ENCODE measurements around the gene NEO1.

The NEO1 gene

GRCh38 chr15:73028031-73028430, 24.2 kb upstream of the NEO1 start:
- Histone ChIP-seq H3K27me3 (ENCODE audit: insufficient read depth, poor library complexity, severe bottlenecking) (peaks cover 9% of the 10 kb centered on the region), H3K4me3 (replicated peaks; ENCODE audit: insufficient read depth, low read length) (no peak overlapping the region), H3K27ac (replicated peaks) (no peak overlapping the region)
- no peak for DNase-seq (ENCODE audit: low read depth in 1 of 2, low spot score in 1 of 2)
- TF ChIP-seq CTCF (IDR thresholded peaks at IDR 0.05; ENCODE audit: insufficient read depth, low read length) (no peak), REST (IDR thresholded peaks at IDR 0.05; ENCODE audit: insufficient replicate concordance, low read depth) (no peak), POLR2AphosphoS5 (IDR thresholded peaks at IDR 0.05; ENCODE audit: low read depth) (no peak), SPI1 (IDR thresholded peaks at IDR 0.05; ENCODE audit: borderline replicate concordance, low read depth) (no peak), GABPA (IDR thresholded peaks at IDR 0.05; ENCODE audit: low read depth) (no peak)

GRCh38 chr15:73028831-73029451, 23.3 kb upstream of the NEO1 start:
- no peak for DNase-seq (ENCODE audit: low read depth in 1 of 2, low spot score in 1 of 2)
- no peak for TF ChIP-seq CTCF (IDR thresholded peaks at IDR 0.05; ENCODE audit: insufficient read depth, low read length)
- TF ChIP-seq POLR2AphosphoS5 (IDR thresholded peaks at IDR 0.05; ENCODE audit: low read depth), result no peak
- TF ChIP-seq SPI1 (IDR thresholded peaks at IDR 0.05; ENCODE audit: borderline replicate concordance, low read depth), result no peak
- no peak for TF ChIP-seq REST (IDR thresholded peaks at IDR 0.05; ENCODE audit: insufficient replicate concordance, low read depth)
- TF ChIP-seq GABPA (IDR thresholded peaks at IDR 0.05; ENCODE audit: low read depth), result no peak
- H3K27ac ChIP-seq (replicated peaks), result no peak overlapping the region
- peaks cover 9% of the 10 kb centered on the region for H3K27me3 ChIP-seq (ENCODE audit: insufficient read depth, poor library complexity, severe bottlenecking)
- no peak overlapping the region for H3K4me3 ChIP-seq (replicated peaks; ENCODE audit: insufficient read depth, low read length)

GRCh38 chr15:73030122-73030679, 22.1 kb upstream of the NEO1 start:
- H3K27me3 ChIP-seq (ENCODE audit: insufficient read depth, poor library complexity, severe bottlenecking), result peaks cover 14% of the 10 kb centered on the region
- no peak overlapping the region for H3K4me3 ChIP-seq (replicated peaks; ENCODE audit: insufficient read depth, low read length)
- TF ChIP-seq CTCF (IDR thresholded peaks at IDR 0.05; ENCODE audit: insufficient read depth, low read length) (no peak), POLR2AphosphoS5 (IDR thresholded peaks at IDR 0.05; ENCODE audit: low read depth) (no peak), GABPA (IDR thresholded peaks at IDR 0.05; ENCODE audit: low read depth) (no peak), REST (IDR thresholded peaks at IDR 0.05; ENCODE audit: insufficient replicate concordance, low read depth) (no peak), SPI1 (IDR thresholded peaks at IDR 0.05; ENCODE audit: borderline replicate concordance, low read depth) (no peak)
- H3K27ac ChIP-seq (replicated peaks), result no peak overlapping the region
- DNase-seq (ENCODE audit: low read depth in 1 of 2, low spot score in 1 of 2), result no peak
